GM12891 (cell line): Measurements from ENCODE around the gene PYGO1.

Experiments
- POLR2A ChIP-seq: IDR thresholded peaks from 2 replicates; pipeline ENCODE4 v1.6.1; 2011; ENCODE audit warnings: low read depth, low read length, control low read depth
- POLR2AphosphoS5 ChIP-seq: IDR thresholded peaks from 2 replicates; pipeline ENCODE4 v1.6.1; 2011; ENCODE audit warnings: low read depth, low read length, control low read depth
- TAF1 ChIP-seq: IDR thresholded peaks from 2 replicates; pipeline ENCODE4 v1.6.1; 2011; ENCODE audit warnings: low read depth, low read length, control low read depth

DNA sequence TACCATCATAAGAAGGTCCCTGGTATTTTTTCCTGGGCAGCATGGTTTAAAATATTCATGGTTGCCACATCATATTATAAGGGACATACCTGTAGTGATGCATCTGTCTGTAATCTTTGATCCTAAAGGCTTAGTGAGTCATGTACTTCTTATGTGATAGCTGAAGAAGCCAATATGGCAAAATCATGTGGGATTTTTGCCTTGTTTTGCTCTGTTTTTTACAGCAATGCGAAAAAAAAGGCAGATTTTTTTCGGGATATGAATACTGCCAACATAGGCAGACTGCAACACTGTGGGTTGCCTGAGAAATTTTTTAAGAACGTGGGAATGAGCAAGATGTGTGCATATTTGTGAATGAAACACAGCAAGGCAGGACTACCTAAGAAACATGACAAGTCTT is 11.3 kb upstream of the PYGO1 start:
- TF ChIP-seq POLR2AphosphoS5: no peak
- no peak for TF ChIP-seq TAF1
- TF ChIP-seq POLR2A: no peak
